Endothelial cell of umbilical vein (primary cell): ENCODE measurements around the gene CNNM3. TPM values are rescaled to one million over a fixed set of nuclear protein-coding genes. Genes with fewer than 3 reads are reported as not detected.

ENCODE experiments used
- BruUV-seq: library from RNA; stranded (reverse); fragments of 400-500 nt; replicated peaks from 2 replicates; lab custom pipeline; 2021; lab: Mats Ljungman, UMichigan
- CTCF ChIA-PET: fragments of 300-600, 350-600 bp; sonication (Branson Sonifier 250); formaldehyde crosslinking; loops from one replicate; lab custom pipeline; 2021; ENCODE audit warnings: antibody characterized with exemption, inconsistent platforms; lab: Charles Lee
- POLR2A ChIA-PET: fragments of 300-600, 350-600 bp; sonication (Branson Sonifier 250); formaldehyde crosslinking; loops from one replicate; lab custom pipeline; 2021; ENCODE audit warnings: antibody characterized with exemption, inconsistent platforms; lab: Charles Lee
- DNase-seq: peaks from one replicate; pipeline ENCODE4 v3.0.0-alpha.2; 2011; ENCODE audit warnings: low read depth, low spot score
- FAIRE-seq: peaks from 2 replicates; lab custom pipeline; 2011; peaks lifted over from hg19 to GRCh38; lab: Jason Lieb, UNC
- H2AFZ ChIP-seq: 2 replicates; pipeline ENCODE4 v1.6.0; 2012; ENCODE audit warnings: low read depth, low read length, control low read depth, inconsistent platforms
- H3K27ac ChIP-seq: 2 replicates; pipeline ENCODE4 v1.5.1; 2011; ENCODE audit warnings: low read depth, mild to moderate bottlenecking, control low read depth, low read length, moderate library complexity; ENCODE audit not compliant: insufficient read depth
- H3K27me3 ChIP-seq, 2 experiments: 2 replicates each; pipeline versions ENCODE4 v1.6.0 to v1.6.1; 2011; ENCODE audit warnings: low read length in 2 of 2, mixed read lengths in 1 of 2; ENCODE audit not compliant: control insufficient read depth in 2 of 2, insufficient read depth in 2 of 2
- H3K36me3 ChIP-seq, 2 experiments: 2 replicates in 1 of 2; 3 replicates in 1 of 2; pipeline ENCODE4 v1.5.1; 2011; ENCODE audit warnings: low read length in 2 of 2, mild to moderate bottlenecking in 1 of 2, moderate library complexity in 1 of 2; ENCODE audit not compliant: control insufficient read depth in 2 of 2, insufficient read depth in 2 of 2; ENCODE audit errors: extremely low read depth in 1 of 2
- H3K4me1 ChIP-seq: 3 replicates; pipeline ENCODE4 v1.5.1; 2011; ENCODE audit warnings: mild to moderate bottlenecking, low read length; ENCODE audit not compliant: control insufficient read depth, insufficient read depth; ENCODE audit errors: extremely low read depth
- H3K4me2 ChIP-seq: 2 replicates; pipeline ENCODE4 v1.6.1; 2011; ENCODE audit warnings: low read length, control low read depth, mixed read lengths; ENCODE audit not compliant: insufficient read depth
- H3K4me3 ChIP-seq, 3 experiments: fragments of 200-600 bp in 1 of 3; sonication (generic), shearing (Covaris generic) in 1 of 3; replicated peaks in 1 of 3; 2 replicates each; pipeline ENCODE4 v1.5.1; 2011 to 2016; ENCODE audit warnings: control low read depth in 3 of 3, low read length in 3 of 3, mild to moderate bottlenecking in 2 of 3, inconsistent platforms in 1 of 3, low read depth in 1 of 3, moderate library complexity in 1 of 3; ENCODE audit not compliant: insufficient read depth in 1 of 3
- H3K79me2 ChIP-seq: 2 replicates; pipeline ENCODE4 v1.6.0; 2012; ENCODE audit warnings: low read length, inconsistent platforms; ENCODE audit not compliant: control insufficient read depth, insufficient read depth
- H3K9ac ChIP-seq: replicated peaks from 2 replicates; pipeline ENCODE3; 2011; ENCODE audit warnings: low read length, control low read depth; ENCODE audit not compliant: insufficient read depth; ENCODE audit errors: extremely low read depth
- H3K9me1 ChIP-seq: replicated peaks from 3 replicates; pipeline ENCODE4 v1.6.0; 2011; ENCODE audit warnings: mild to moderate bottlenecking, low read length; ENCODE audit not compliant: control insufficient read depth, insufficient read depth; ENCODE audit errors: extremely low read depth
- H3K9me3 ChIP-seq: replicated peaks from 2 replicates; pipeline ENCODE4 v1.5.1; 2012; ENCODE audit warnings: low read length, inconsistent platforms; ENCODE audit not compliant: control insufficient read depth, insufficient read depth
- H4K20me1 ChIP-seq: replicated peaks from 2 replicates; pipeline ENCODE3; 2011; ENCODE audit warnings: mild to moderate bottlenecking, low read length; ENCODE audit not compliant: control insufficient read depth, insufficient read depth; ENCODE audit errors: extremely low read depth
- CTCF ChIP-seq, 2 donors: IDR thresholded peaks; 1 replicate in 1 of 2; 2 replicates in 1 of 2; pipeline ENCODE4 v1.5.1; 2011; ENCODE audit warnings: low read length in 2 of 2, mild to moderate bottlenecking in 2 of 2, moderate library complexity in 2 of 2, control low read depth in 1 of 2, inconsistent platforms in 1 of 2, low read depth in 1 of 2; ENCODE audit not compliant: insufficient read depth in 1 of 2; ENCODE audit errors: extremely low read depth in 1 of 2
- EZH2 ChIP-seq: IDR thresholded peaks from 2 replicates; pipeline ENCODE4 v1.6.1; 2012; ENCODE audit warnings: borderline replicate concordance, low read depth, mild to moderate bottlenecking, moderate library complexity, low read length, inconsistent platforms; ENCODE audit not compliant: severe bottlenecking
- FOS ChIP-seq: IDR thresholded peaks from 2 replicates; pipeline ENCODE4 v1.6.1; 2011; ENCODE audit warnings: mild to moderate bottlenecking, low read length, moderate library complexity, borderline replicate concordance; ENCODE audit not compliant: insufficient read depth
- GATA2 ChIP-seq: IDR thresholded peaks from 2 replicates; pipeline ENCODE4 v1.7.0; 2011; ENCODE audit warnings: low read depth, mild to moderate bottlenecking, moderate library complexity, mixed read lengths, low read length; ENCODE audit not compliant: insufficient read length, insufficient read depth
- JUN ChIP-seq: IDR thresholded peaks from 2 replicates; pipeline ENCODE4 v1.6.1; 2011; ENCODE audit warnings: borderline replicate concordance, low read depth; ENCODE audit not compliant: insufficient read length, insufficient read depth
- MYC ChIP-seq: IDR thresholded peaks from one replicate; pipeline ENCODE4 v1.6.1; 2011; ENCODE audit warnings: mild to moderate bottlenecking, low read depth, low read length
- POLR2A ChIP-seq: IDR thresholded peaks from 2 replicates; pipeline ENCODE4 v1.6.1; 2012; ENCODE audit warnings: low read depth, mild to moderate bottlenecking, control low read depth, low read length
- POLR2AphosphoS5 ChIP-seq: IDR thresholded peaks from 2 replicates; pipeline ENCODE4 v1.6.1; 2012; ENCODE audit warnings: low read depth, mild to moderate bottlenecking, control low read depth, low read length, moderate library complexity; ENCODE audit not compliant: insufficient read depth
- dilution Hi-C: fragments of 300-500 bp; cut with MboI; formaldehyde crosslinking; loops from one replicate; pipeline ENCODE4 v1.15.0; 2019; ENCODE audit warnings: low sequenced_read_pairs; ENCODE audit not compliant: extremely low pct_ligation_motif_present
- intact Hi-C: fragments of 100-400 bp; cut with micrococcal nuclease; formaldehyde crosslinking; loops from one replicate; pipeline ENCODE4 v1.10.0; 2022
- polyA plus RNA-seq, 4 experiments: library from polyadenylated mRNA; depleted of rRNA in 3 of 4; stranded (reverse) in 3 of 4; unstranded in 1 of 4; fragments of >200 nt; gene quantifications; 2 replicates each; pipeline versions ENCODE4 v1.2.1 to v1.2.3, GENCODE V29; 2011 to 2012; ENCODE audit warnings: missing spikeins in 1 of 4
- total RNA-seq: library from RNA; stranded (reverse); gene quantifications from 2 replicates; pipeline ENCODE4 v1.2.3, GENCODE V29; 2021
- TF ChIP-seq, protein P1 (sequence below): IDR thresholded peaks from 2 replicates; pipeline ENCODE4 v1.6.1; 2011; ENCODE audit not compliant: insufficient read depth, insufficient read length

Gene CNNM3
- total and polyA plus RNA-seq, 2 donors (not counting 3 experiments of a cell fraction or from before 2014, with no cell fraction given): 13.0 to 14.9 TPM

DNA sequence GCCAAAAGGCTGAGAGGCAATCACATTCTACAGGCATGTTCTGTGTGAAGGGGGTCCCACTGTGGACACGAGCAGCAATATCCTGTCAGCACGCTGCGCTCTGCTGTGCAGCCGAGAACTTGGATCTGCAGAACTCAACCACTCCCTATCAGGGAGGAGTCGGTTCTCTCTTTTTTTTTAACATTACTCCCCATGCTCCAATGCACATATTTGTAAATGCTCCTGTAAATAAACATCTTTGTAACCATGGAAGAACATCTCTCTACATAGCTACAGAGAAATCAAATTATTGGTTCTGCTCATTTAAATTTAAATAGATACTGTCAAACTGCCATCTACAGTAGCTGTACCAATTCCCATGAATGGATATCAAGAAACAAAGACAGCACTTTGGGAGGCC, 30.8 kb downstream of the CNNM3 start:
- Histone ChIP-seq H3K4me3 (no peak overlapping the region), H3K4me2 (no peak overlapping the region), H3K27me3 (no peaks in the 10 kb centered on the region), H3K9me3 (no peaks in the 10 kb centered on the region), H3K79me2 (no peaks in the 10 kb centered on the region), H4K20me1 (no peaks in the 10 kb centered on the region), H3K9ac (no peak overlapping the region), H3K4me1 (no peaks in the 10 kb centered on the region), H2AFZ (no peak overlapping the region), H3K36me3 (peaks cover 0 to 9% of the 10 kb centered on the region in 2 experiments), H3K27ac (no peak overlapping the region), H3K9me1 (no peaks in the 10 kb centered on the region)
- no peak for TF ChIP-seq MYC
- no peak for TF ChIP-seq FOS
- TF ChIP-seq POLR2AphosphoS5: no peak
- TF ChIP-seq, protein P1, sequence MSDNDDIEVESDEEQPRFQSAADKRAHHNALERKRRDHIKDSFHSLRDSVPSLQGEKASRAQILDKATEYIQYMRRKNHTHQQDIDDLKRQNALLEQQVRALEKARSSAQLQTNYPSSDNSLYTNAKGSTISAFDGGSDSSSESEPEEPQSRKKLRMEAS: no peak
- no peak for TF ChIP-seq POLR2A
- TF ChIP-seq JUN: no peak
- no peak for TF ChIP-seq CTCF (IDR thresholded peaks at IDR 0.05; ENCODE audit: extremely low read depth in 1 of 2, insufficient read depth in 1 of 2, low read depth in 1 of 2, low read length in 2 of 2)
- TF ChIP-seq EZH2: no peak
- no peak for TF ChIP-seq GATA2
- ChIA-PET POLR2A (no interaction called here), CTCF (interaction anchor here (0.6 to 1.6 kb wide), 2 partner anchors 11 to 20 kb away, joined by 3 to 6 read pairs; partner anchors contain the start of gene ANKRD39)
- DNase-seq (no peak), FAIRE-seq (no peak)
- intact Hi-C loops (no loop called here), dilution Hi-C loops (no loop called here)
- BruUV-seq: no TSS peak
